ENCODE data around the gene PANK1. TPM values are rescaled to one million over a fixed set of nuclear protein-coding genes. Genes with fewer than 3 reads are reported as not detected.

Gene PANK1
- total RNA-seq, 3 donors from 2014 or later = 23.2 to 67.4 (median 24.1) TPM

DNA sequence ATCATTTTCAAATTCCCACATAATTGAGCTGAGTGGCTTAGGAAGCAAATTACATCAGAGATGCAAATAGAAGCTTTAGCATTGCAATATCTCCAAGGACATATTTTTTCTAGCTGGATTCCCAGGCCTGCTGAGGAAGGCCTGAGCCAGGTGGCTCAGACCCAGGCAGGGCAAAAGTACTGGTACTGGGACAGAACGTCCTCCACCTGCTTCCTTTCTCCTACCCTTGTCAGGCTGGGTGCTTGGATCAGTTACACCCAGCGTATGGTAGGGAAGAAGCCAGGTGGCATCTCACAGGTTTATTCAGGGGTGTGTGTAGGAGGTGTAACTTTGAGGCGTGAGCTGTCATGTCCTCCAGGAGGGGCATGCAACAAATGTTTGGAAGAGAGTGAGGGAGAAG, 3.0 kb upstream of the PANK1 start:
- Histone ChIP-seq H3K36me3 (ENCODE audit: low read depth) (no peaks in the 10 kb centered on the region), H3K9me3 (no peaks in the 10 kb centered on the region), H3K4me1 (ENCODE audit: low read depth) (peaks cover 21% of the 10 kb centered on the region), H3K4me3 (no peak overlapping the region)
- no peak for TF ChIP-seq CTCF (IDR thresholded peaks at IDR 0.05)
- DNase-seq = no peak
- ATAC-seq = no peak
- intact Hi-C loops (cut with DNase I, micrococcal nuclease) = no loop called here

DNA sequence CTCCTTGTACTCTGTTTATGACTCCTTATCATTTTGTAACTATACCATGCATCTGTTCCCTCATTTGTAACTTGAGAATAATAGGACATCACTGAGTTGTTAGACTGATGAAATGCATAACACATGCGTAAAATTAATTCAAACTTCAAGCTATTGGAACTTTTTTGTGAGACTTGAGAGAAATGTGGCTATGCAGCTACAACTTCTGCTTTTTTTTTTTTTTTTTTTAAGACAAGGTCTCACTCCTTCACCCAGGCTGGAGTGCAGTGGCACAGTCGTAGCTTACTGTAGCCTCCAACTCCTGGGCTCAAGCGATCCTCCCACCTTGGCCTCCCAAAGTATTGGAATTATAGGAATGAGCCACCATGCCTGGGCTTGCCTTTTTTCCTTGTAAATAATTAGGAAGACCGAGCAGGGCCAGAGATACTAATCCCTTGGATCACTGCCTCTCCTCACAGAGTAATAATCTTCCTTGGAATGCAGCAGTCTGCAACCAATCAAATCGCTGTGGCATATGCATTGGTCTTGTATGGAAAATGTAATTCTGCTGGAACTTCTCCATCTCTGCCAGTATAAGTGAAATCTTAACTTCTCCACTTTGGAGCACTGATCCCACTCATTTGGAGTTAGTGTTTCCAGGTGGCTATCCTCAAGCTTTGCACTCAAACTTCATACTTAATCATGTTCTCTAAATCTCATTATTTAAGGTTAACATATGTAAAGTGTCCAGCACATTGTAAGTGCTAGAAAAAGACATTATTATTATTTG, 2.0 kb upstream of the PANK1 start:
- DNase-seq = no peak
- H3K36me3 ChIP-seq (ENCODE audit: low read depth) = no peaks in the 10 kb centered on the region
- no peak for TF ChIP-seq CTCF (IDR thresholded peaks at IDR 0.05)
- peaks cover 21% of the 10 kb centered on the region for H3K4me1 ChIP-seq (ENCODE audit: low read depth)
- intact Hi-C loops (cut with DNase I, micrococcal nuclease) = no loop called here
- H3K4me3 ChIP-seq = no peak overlapping the region
- no peaks in the 10 kb centered on the region for H3K9me3 ChIP-seq
- ATAC-seq = no peak

DNA sequence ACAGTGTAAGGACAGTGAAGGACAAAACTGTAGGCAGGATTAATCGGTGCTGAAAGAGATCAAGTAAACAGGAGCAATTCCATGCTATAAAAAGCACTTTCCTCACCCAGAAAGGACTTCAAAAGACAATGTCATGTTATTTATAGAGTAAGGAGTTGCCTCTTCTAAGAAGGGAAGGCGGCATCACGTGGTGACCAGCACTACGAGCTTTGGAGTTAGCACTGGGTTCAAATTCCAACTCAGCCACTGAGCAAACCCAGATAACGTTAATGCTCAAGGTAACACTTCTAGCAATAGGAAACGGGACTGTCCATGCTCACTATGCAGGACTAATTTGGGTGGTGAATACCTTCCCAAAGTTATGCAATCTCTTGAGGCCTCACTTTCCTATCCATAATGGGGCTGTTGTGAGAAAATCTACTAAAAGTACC, 715 bp upstream of the PANK1 start:
- intact Hi-C loops (cut with DNase I, micrococcal nuclease) = no loop called here
- Histone ChIP-seq H3K4me1 (ENCODE audit: low read depth) (peaks cover 21% of the 10 kb centered on the region), H3K9me3 (no peaks in the 10 kb centered on the region), H3K4me3 (no peak overlapping the region), H3K36me3 (ENCODE audit: low read depth) (no peaks in the 10 kb centered on the region)
- no peak for TF ChIP-seq CTCF (IDR thresholded peaks at IDR 0.05)
- peak; percentile 57 to 86 (median 66) for DNase-seq
- peak; percentile 55 for ATAC-seq

DNA sequence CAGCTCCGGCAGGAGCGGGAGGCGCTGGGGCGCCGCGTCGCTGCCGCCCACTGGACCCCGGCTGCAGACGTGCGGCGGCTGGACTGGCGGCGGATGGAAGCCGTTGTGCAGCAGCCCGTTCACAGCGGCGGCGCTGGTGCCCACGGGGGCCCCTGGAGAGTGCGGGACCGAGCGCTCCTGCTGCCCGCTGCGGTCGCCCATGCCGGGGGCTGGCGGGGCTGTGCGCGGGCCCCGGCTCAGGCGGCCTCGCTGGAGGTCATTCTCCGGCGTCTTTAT, 413 bp downstream of the PANK1 start:
- DNase-seq (no peak), ATAC-seq (peak; percentile 37)
- intact Hi-C loops (cut with DNase I, micrococcal nuclease) = no loop called here
- H3K9me3 ChIP-seq = no peaks in the 10 kb centered on the region
- peak overlapping the region; percentile 72 for H3K4me3 ChIP-seq
- peaks cover 21% of the 10 kb centered on the region for H3K4me1 ChIP-seq (ENCODE audit: low read depth)
- no peaks in the 10 kb centered on the region for H3K36me3 ChIP-seq (ENCODE audit: low read depth)
- TF ChIP-seq CTCF (IDR thresholded peaks at IDR 0.05) = no peak

GRCh38 chr10:89643812-89644690, 991 bp downstream of the PANK1 start:
- ATAC-seq (peak; percentile 86), DNase-seq (peak; percentile 82 to 92 (median 88))
- Histone ChIP-seq H3K36me3 (ENCODE audit: low read depth) (no peaks in the 10 kb centered on the region), H3K4me1 (ENCODE audit: low read depth) (peaks cover 21% of the 10 kb centered on the region), H3K4me3 (peak overlapping the region; percentile 72), H3K9me3 (no peaks in the 10 kb centered on the region)
- intact Hi-C loops (cut with DNase I, micrococcal nuclease) = no loop called here
- no peak for TF ChIP-seq CTCF (IDR thresholded peaks at IDR 0.05)
